GM12865 (cell line): ENCODE results near the gene DDX18.

Experiments
- DNase-seq: peaks from one replicate; pipeline ENCODE4 v3.0.0; 2010; ENCODE audit warnings: low read depth
- H3K4me3 ChIP-seq: 2 replicates; pipeline ENCODE4 v1.5.1; 2011; ENCODE audit warnings: mild to moderate bottlenecking, low read depth, low read length, control low read depth
- TF ChIP-seq, protein P1 (sequence below): IDR thresholded peaks from 2 replicates; pipeline ENCODE4 v1.5.1; 2011; ENCODE audit warnings: low read length, control low read depth, low read depth, inconsistent platforms; ENCODE audit not compliant: insufficient read depth; ENCODE audit errors: missing control alignments

DDX18 gene

DNA sequence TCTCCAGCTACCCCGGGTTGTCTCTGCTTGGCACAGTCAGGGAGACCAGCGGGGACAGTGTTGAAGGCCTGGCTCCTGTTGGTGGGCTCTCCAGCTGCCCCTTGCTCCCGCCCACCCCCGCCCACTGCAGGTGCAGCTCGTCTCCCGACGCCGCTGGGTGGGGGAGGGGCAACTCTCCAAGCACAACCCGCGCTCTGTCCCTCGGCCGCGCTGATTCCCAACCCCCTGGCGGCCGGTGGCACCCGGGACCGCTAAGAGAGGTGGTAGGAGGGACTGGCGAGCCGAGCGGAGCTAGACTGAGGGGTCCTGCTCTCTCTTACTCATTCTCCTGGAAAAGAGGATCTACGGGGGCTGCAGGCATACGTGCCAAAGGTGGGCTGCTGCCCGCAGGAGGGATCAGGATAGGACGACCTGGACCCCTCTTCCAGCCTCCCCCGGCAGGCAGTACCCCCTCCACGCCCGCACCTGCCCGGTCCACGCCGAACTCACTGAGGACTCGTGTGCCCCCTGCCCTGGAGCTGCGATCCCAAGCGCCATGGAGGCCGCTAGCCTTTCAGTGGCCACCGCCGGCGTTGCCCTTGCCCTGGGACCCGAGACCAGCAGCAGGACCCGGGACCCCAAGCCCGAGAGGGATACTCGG is 44.5 kb downstream of the DDX18 start:
- TF ChIP-seq, protein P1, sequence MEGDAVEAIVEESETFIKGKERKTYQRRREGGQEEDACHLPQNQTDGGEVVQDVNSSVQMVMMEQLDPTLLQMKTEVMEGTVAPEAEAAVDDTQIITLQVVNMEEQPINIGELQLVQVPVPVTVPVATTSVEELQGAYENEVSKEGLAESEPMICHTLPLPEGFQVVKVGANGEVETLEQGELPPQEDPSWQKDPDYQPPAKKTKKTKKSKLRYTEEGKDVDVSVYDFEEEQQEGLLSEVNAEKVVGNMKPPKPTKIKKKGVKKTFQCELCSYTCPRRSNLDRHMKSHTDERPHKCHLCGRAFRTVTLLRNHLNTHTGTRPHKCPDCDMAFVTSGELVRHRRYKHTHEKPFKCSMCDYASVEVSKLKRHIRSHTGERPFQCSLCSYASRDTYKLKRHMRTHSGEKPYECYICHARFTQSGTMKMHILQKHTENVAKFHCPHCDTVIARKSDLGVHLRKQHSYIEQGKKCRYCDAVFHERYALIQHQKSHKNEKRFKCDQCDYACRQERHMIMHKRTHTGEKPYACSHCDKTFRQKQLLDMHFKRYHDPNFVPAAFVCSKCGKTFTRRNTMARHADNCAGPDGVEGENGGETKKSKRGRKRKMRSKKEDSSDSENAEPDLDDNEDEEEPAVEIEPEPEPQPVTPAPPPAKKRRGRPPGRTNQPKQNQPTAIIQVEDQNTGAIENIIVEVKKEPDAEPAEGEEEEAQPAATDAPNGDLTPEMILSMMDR, result no peak
- no peak for DNase-seq
- no peak overlapping the region for H3K4me3 ChIP-seq

DNA sequence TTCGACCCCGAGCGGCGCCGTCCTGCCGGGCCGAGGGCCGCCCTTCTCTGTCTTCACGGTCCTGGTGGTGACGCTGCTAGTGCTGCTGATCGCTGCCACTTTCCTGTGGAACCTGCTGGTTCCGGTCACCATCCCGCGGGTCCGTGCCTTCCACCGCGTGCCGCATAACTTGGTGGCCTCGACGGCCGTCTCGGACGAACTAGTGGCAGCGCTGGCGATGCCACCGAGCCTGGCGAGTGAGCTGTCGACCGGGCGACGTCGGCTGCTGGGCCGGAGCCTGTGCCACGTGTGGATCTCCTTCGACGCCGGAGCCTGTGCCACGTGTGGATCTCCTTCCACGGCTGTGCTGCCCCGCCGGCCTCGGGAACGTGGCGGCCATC is 45.0 kb downstream of the DDX18 start:
- DNase-seq, result no peak
- H3K4me3 ChIP-seq, result no peak overlapping the region
- TF ChIP-seq, protein P1, result no peak

DNA sequence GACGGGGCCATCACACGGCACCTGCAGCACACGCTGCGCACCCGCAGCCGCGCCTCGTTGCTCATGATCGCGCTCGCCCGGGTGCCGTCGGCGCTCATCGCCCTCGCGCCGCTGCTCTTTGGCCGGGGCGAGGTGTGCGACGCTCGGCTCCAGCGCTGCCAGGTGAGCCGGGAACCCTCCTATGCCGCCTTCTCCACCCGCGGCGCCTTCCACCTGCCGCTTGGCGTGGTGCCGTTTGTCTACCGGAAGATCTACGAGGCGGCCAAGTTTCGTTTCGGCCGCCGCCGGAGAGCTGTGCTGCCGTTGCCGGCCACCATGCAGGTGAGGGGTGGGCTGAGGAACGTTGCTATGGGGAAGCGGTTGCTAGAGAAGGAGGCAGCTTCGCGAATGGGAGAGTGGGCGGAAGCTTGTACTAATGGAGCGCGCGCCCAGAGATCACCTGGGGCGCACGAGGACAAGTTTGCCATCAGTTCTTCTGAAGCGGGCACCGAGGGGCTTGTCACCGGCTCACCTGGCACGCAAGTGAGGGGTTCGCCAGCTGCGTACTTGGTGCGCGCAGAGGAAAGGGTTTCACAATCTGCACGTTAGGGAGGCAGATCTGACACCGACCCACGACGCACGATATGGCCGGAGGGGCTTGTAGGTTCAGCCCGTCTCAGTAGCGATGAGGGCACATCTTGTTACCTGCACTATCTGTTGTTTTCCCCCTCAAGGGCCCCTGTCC is 45.6 kb downstream of the DDX18 start:
- H3K4me3 ChIP-seq, result no peak overlapping the region
- no peak for DNase-seq
- TF ChIP-seq, protein P1, result no peak

DNA sequence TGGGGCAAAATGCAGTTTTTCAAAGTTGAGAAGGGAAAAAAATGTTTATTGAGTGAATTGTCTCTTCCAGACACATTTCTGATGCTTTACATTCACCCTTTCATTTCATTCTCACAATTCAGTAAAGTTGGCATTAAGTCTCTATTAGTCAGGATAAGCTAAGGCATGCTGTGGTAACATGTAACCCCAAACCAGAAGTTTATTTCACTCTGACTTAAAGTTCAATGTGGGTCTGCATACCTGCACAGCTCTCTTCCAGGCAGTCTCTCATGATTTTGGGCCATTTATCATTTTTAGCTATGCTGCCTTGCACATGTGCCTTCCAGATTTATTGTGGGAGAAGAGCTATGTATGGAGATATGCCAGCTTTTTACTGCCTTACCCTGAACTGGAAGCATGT is 48.0 kb downstream of the DDX18 start:
- no peak overlapping the region for H3K4me3 ChIP-seq
- TF ChIP-seq, protein P1, result no peak
- DNase-seq, result no peak

DNA sequence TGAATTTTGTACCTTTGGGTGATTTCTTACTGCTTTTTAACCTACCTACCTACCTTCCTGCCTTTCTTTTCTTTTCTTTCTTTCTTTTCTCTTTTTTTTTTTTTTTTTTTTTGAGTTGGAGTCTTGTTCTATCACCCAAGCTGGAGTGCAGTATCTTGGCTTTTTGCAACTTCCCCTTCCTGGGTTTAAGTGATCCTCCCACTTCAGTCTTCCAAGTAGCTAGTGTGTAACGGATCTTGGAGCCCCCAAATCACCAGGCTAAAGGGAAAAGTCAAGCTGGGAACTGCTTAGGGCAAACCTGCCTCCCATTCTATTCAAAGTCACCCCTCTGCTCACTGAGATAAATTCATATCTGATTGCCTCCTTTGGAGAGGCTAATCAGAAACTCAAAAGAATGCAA is 61.3 kb downstream of the DDX18 start:
- DNase-seq, result no peak
- H3K4me3 ChIP-seq, result no peak overlapping the region
- TF ChIP-seq, protein P1, result no peak

DNA sequence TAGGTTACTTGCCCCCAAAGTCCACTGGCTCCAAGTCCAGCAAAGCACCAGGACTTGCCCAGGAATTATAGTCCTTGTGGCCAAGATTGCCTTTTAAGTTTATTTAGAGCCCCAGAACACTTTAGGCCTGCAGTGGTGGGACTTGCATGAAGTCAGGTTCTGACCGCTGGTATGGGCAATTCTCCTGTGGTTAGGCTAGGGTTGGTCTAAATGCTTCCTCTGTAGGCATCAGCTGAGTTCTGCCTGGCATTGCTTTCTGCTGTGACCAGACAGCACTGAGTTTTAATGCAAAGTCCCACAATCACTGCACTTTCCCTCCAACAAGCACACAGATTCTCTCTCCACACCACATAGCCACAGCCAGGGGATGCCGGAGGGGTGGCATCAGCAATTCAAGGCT is 64.5 kb downstream of the DDX18 start:
- DNase-seq, result no peak
- TF ChIP-seq, protein P1, result no peak
- no peak overlapping the region for H3K4me3 ChIP-seq
